Type B pancreatic cell (in vitro differentiated cells): ENCODE measurements around the gene TOE1. TPM values are rescaled to one million over a fixed set of nuclear protein-coding genes. Genes with fewer than 3 reads are reported as not detected.

Experiments used
- DNase-seq: peaks from one replicate; pipeline ENCODE4 v3.0.0; 2021; ENCODE audit warnings: mixed read lengths; ENCODE audit not compliant: unreplicated experiment; ENCODE audit errors: extremely low spot score
- H3K27ac Mint-ChIP-seq: 2 replicates; pipeline ENCODE4 v1.8.0; 2021; ENCODE audit warnings: mild to moderate bottlenecking, mixed read lengths
- H3K27me3 Mint-ChIP-seq: 2 replicates; pipeline ENCODE4 v1.8.0; 2021; ENCODE audit warnings: mixed read lengths
- H3K36me3 Mint-ChIP-seq: 2 replicates; pipeline ENCODE4 v1.8.0; 2021; ENCODE audit warnings: mixed read lengths
- H3K4me1 Mint-ChIP-seq: one replicate; pipeline ENCODE4 v1.8.0; 2021; ENCODE audit warnings: mixed read lengths; ENCODE audit not compliant: unreplicated experiment
- H3K4me3 Mint-ChIP-seq: 2 replicates; pipeline ENCODE4 v1.8.0; 2021; ENCODE audit warnings: mild to moderate bottlenecking, mixed read lengths
- H3K9me3 Mint-ChIP-seq: 2 replicates; pipeline ENCODE4 v1.8.0; 2021; ENCODE audit warnings: mixed read lengths
- CTCF ChIP-seq: fragments of 200-600 bp; sonication (generic); conservative IDR thresholded peaks from 2 replicates; pipeline ENCODE4 v1.5.0; 2021; ENCODE audit warnings: antibody characterized with exemption, mild to moderate bottlenecking
- total RNA-seq: library from RNA; stranded (reverse); gene quantifications from 2 replicates; pipeline ENCODE4 v1.2.1, GENCODE V29; 2021; ENCODE audit warnings: low replicate concordance

The TOE1 gene
- total RNA-seq, 1 donor from 2014 or later = 12.6 TPM

GRCh38 chr1:45334308-45335245 is 5.4 kb upstream of the TOE1 start:
- Mint-ChIP-seq H3K9me3 (no peaks in the 10 kb centered on the region), H3K4me1 (peaks cover 15% of the 10 kb centered on the region), H3K27ac (peak overlapping the region; percentile 48), H3K36me3 (peaks cover 22% of the 10 kb centered on the region), H3K27me3 (no peaks in the 10 kb centered on the region), H3K4me3 (no peak overlapping the region)
- no peak for TF ChIP-seq CTCF
- DNase-seq = no peak

- H3K27me3 Mint-ChIP-seq = no peaks in the 10 kb centered on the region
- H3K27ac Mint-ChIP-seq = peak overlapping the region; percentile 83
- H3K4me3 Mint-ChIP-seq = peak overlapping the region; percentile 29
- DNase-seq = no peak
- H3K9me3 Mint-ChIP-seq = no peaks in the 10 kb centered on the region
- peaks cover 25% of the 10 kb centered on the region for H3K36me3 Mint-ChIP-seq
- TF ChIP-seq CTCF = no peak
- peaks cover 18% of the 10 kb centered on the region for H3K4me1 Mint-ChIP-seq
These were observed 4.1 kb upstream of the TOE1 start for GRCh38 chr1:45335855-45336324.

GRCh38 chr1:45337630-45338325 is 2.2 kb upstream of the TOE1 start:
- H3K27ac Mint-ChIP-seq = peak overlapping the region; percentile 54
- no peak for TF ChIP-seq CTCF
- H3K9me3 Mint-ChIP-seq = no peaks in the 10 kb centered on the region
- DNase-seq = no peak
- peaks cover 23% of the 10 kb centered on the region for H3K4me1 Mint-ChIP-seq
- peaks cover 29% of the 10 kb centered on the region for H3K36me3 Mint-ChIP-seq
- H3K4me3 Mint-ChIP-seq = peak overlapping the region; percentile 69
- no peaks in the 10 kb centered on the region for H3K27me3 Mint-ChIP-seq

GRCh38 chr1:45340816-45341466 is 971 bp downstream of the TOE1 start:
- H3K4me3 Mint-ChIP-seq = peak overlapping the region; percentile 99
- no peak for DNase-seq
- peak overlapping the region; percentile 96 for H3K27ac Mint-ChIP-seq
- no peaks in the 10 kb centered on the region for H3K27me3 Mint-ChIP-seq
- H3K36me3 Mint-ChIP-seq = peaks cover 23% of the 10 kb centered on the region
- H3K9me3 Mint-ChIP-seq = no peaks in the 10 kb centered on the region
- no peak for TF ChIP-seq CTCF
- H3K4me1 Mint-ChIP-seq = peaks cover 20% of the 10 kb centered on the region

GRCh38 chr1:45344499-45344898 is 4.5 kb downstream of the TOE1 start:
- DNase-seq = no peak
- H3K9me3 Mint-ChIP-seq = no peaks in the 10 kb centered on the region
- H3K4me3 Mint-ChIP-seq = no peak overlapping the region
- H3K27me3 Mint-ChIP-seq = no peaks in the 10 kb centered on the region
- peaks cover 23% of the 10 kb centered on the region for H3K4me1 Mint-ChIP-seq
- peaks cover 13% of the 10 kb centered on the region for H3K36me3 Mint-ChIP-seq
- no peak for TF ChIP-seq CTCF
- no peak overlapping the region for H3K27ac Mint-ChIP-seq
